Endothelial cell of umbilical vein (primary cell): Measurements from ENCODE around the gene C1orf35. TPM values are rescaled to one million over a fixed set of nuclear protein-coding genes. Genes with fewer than 3 reads are reported as not detected.

Experiments used
- BruUV-seq: library from RNA; stranded (reverse); fragments of 400-500 nt; replicated peaks from 2 replicates; lab custom pipeline; 2021; lab: Mats Ljungman, UMichigan
- CTCF ChIA-PET: fragments of 300-600, 350-600 bp; sonication (Branson Sonifier 250); formaldehyde crosslinking; loops from one replicate; lab custom pipeline; 2021; ENCODE audit warnings: antibody characterized with exemption, inconsistent platforms; lab: Charles Lee
- POLR2A ChIA-PET: fragments of 300-600, 350-600 bp; sonication (Branson Sonifier 250); formaldehyde crosslinking; loops from one replicate; lab custom pipeline; 2021; ENCODE audit warnings: antibody characterized with exemption, inconsistent platforms; lab: Charles Lee
- DNase-seq: peaks from one replicate; pipeline ENCODE4 v3.0.0-alpha.2; 2011; ENCODE audit warnings: low read depth, low spot score
- FAIRE-seq: peaks from 2 replicates; lab custom pipeline; 2011; peaks lifted over from hg19 to GRCh38; lab: Jason Lieb, UNC
- H2AFZ ChIP-seq: 2 replicates; pipeline ENCODE4 v1.6.0; 2012; ENCODE audit warnings: low read depth, low read length, control low read depth, inconsistent platforms
- H3K27ac ChIP-seq: 2 replicates; pipeline ENCODE4 v1.5.1; 2011; ENCODE audit warnings: low read depth, mild to moderate bottlenecking, control low read depth, low read length, moderate library complexity; ENCODE audit not compliant: insufficient read depth
- H3K27me3 ChIP-seq, 2 experiments: 2 replicates each; pipeline versions ENCODE4 v1.6.0 to v1.6.1; 2011; ENCODE audit warnings: low read length in 2 of 2, mixed read lengths in 1 of 2; ENCODE audit not compliant: control insufficient read depth in 2 of 2, insufficient read depth in 2 of 2
- H3K36me3 ChIP-seq, 2 experiments: 2 replicates in 1 of 2; 3 replicates in 1 of 2; pipeline ENCODE4 v1.5.1; 2011; ENCODE audit warnings: low read length in 2 of 2, mild to moderate bottlenecking in 1 of 2, moderate library complexity in 1 of 2; ENCODE audit not compliant: control insufficient read depth in 2 of 2, insufficient read depth in 2 of 2; ENCODE audit errors: extremely low read depth in 1 of 2
- H3K4me1 ChIP-seq: 3 replicates; pipeline ENCODE4 v1.5.1; 2011; ENCODE audit warnings: mild to moderate bottlenecking, low read length; ENCODE audit not compliant: control insufficient read depth, insufficient read depth; ENCODE audit errors: extremely low read depth
- H3K4me2 ChIP-seq: 2 replicates; pipeline ENCODE4 v1.6.1; 2011; ENCODE audit warnings: low read length, control low read depth, mixed read lengths; ENCODE audit not compliant: insufficient read depth
- H3K4me3 ChIP-seq, 3 experiments: fragments of 200-600 bp in 1 of 3; sonication (generic), shearing (Covaris generic) in 1 of 3; replicated peaks in 1 of 3; 2 replicates each; pipeline ENCODE4 v1.5.1; 2011 to 2016; ENCODE audit warnings: control low read depth in 3 of 3, low read length in 3 of 3, mild to moderate bottlenecking in 2 of 3, inconsistent platforms in 1 of 3, low read depth in 1 of 3, moderate library complexity in 1 of 3; ENCODE audit not compliant: insufficient read depth in 1 of 3
- H3K79me2 ChIP-seq: 2 replicates; pipeline ENCODE4 v1.6.0; 2012; ENCODE audit warnings: low read length, inconsistent platforms; ENCODE audit not compliant: control insufficient read depth, insufficient read depth
- H3K9ac ChIP-seq: replicated peaks from 2 replicates; pipeline ENCODE3; 2011; ENCODE audit warnings: low read length, control low read depth; ENCODE audit not compliant: insufficient read depth; ENCODE audit errors: extremely low read depth
- H3K9me1 ChIP-seq: replicated peaks from 3 replicates; pipeline ENCODE4 v1.6.0; 2011; ENCODE audit warnings: mild to moderate bottlenecking, low read length; ENCODE audit not compliant: control insufficient read depth, insufficient read depth; ENCODE audit errors: extremely low read depth
- H3K9me3 ChIP-seq: replicated peaks from 2 replicates; pipeline ENCODE4 v1.5.1; 2012; ENCODE audit warnings: low read length, inconsistent platforms; ENCODE audit not compliant: control insufficient read depth, insufficient read depth
- H4K20me1 ChIP-seq: replicated peaks from 2 replicates; pipeline ENCODE3; 2011; ENCODE audit warnings: mild to moderate bottlenecking, low read length; ENCODE audit not compliant: control insufficient read depth, insufficient read depth; ENCODE audit errors: extremely low read depth
- CTCF ChIP-seq, 2 donors: IDR thresholded peaks; 1 replicate in 1 of 2; 2 replicates in 1 of 2; pipeline ENCODE4 v1.5.1; 2011; ENCODE audit warnings: low read length in 2 of 2, mild to moderate bottlenecking in 2 of 2, moderate library complexity in 2 of 2, control low read depth in 1 of 2, inconsistent platforms in 1 of 2, low read depth in 1 of 2; ENCODE audit not compliant: insufficient read depth in 1 of 2; ENCODE audit errors: extremely low read depth in 1 of 2
- EZH2 ChIP-seq: IDR thresholded peaks from 2 replicates; pipeline ENCODE4 v1.6.1; 2012; ENCODE audit warnings: borderline replicate concordance, low read depth, mild to moderate bottlenecking, moderate library complexity, low read length, inconsistent platforms; ENCODE audit not compliant: severe bottlenecking
- FOS ChIP-seq: IDR thresholded peaks from 2 replicates; pipeline ENCODE4 v1.6.1; 2011; ENCODE audit warnings: mild to moderate bottlenecking, low read length, moderate library complexity, borderline replicate concordance; ENCODE audit not compliant: insufficient read depth
- GATA2 ChIP-seq: IDR thresholded peaks from 2 replicates; pipeline ENCODE4 v1.7.0; 2011; ENCODE audit warnings: low read depth, mild to moderate bottlenecking, moderate library complexity, mixed read lengths, low read length; ENCODE audit not compliant: insufficient read length, insufficient read depth
- JUN ChIP-seq: IDR thresholded peaks from 2 replicates; pipeline ENCODE4 v1.6.1; 2011; ENCODE audit warnings: borderline replicate concordance, low read depth; ENCODE audit not compliant: insufficient read length, insufficient read depth
- MAX ChIP-seq: IDR thresholded peaks from 2 replicates; pipeline ENCODE4 v1.6.1; 2011; ENCODE audit not compliant: insufficient read depth, insufficient read length
- MYC ChIP-seq: IDR thresholded peaks from one replicate; pipeline ENCODE4 v1.6.1; 2011; ENCODE audit warnings: mild to moderate bottlenecking, low read depth, low read length
- POLR2A ChIP-seq: IDR thresholded peaks from 2 replicates; pipeline ENCODE4 v1.6.1; 2012; ENCODE audit warnings: low read depth, mild to moderate bottlenecking, control low read depth, low read length
- POLR2AphosphoS5 ChIP-seq: IDR thresholded peaks from 2 replicates; pipeline ENCODE4 v1.6.1; 2012; ENCODE audit warnings: low read depth, mild to moderate bottlenecking, control low read depth, low read length, moderate library complexity; ENCODE audit not compliant: insufficient read depth
- dilution Hi-C: fragments of 300-500 bp; cut with MboI; formaldehyde crosslinking; loops from one replicate; pipeline ENCODE4 v1.15.0; 2019; ENCODE audit warnings: low sequenced_read_pairs; ENCODE audit not compliant: extremely low pct_ligation_motif_present
- intact Hi-C: fragments of 100-400 bp; cut with micrococcal nuclease; formaldehyde crosslinking; loops from one replicate; pipeline ENCODE4 v1.10.0; 2022
- polyA plus RNA-seq, 4 experiments: library from polyadenylated mRNA; depleted of rRNA in 3 of 4; stranded (reverse) in 3 of 4; unstranded in 1 of 4; fragments of >200 nt; gene quantifications; 2 replicates each; pipeline versions ENCODE4 v1.2.1 to v1.2.3, GENCODE V29; 2011 to 2012; ENCODE audit warnings: missing spikeins in 1 of 4
- total RNA-seq: library from RNA; stranded (reverse); gene quantifications from 2 replicates; pipeline ENCODE4 v1.2.3, GENCODE V29; 2021

The C1orf35 gene
- total and polyA plus RNA-seq, 2 donors (not counting 3 experiments of a cell fraction or from before 2014, with no cell fraction given) = 19.9 to 21.7 TPM

GRCh38 chr1:228091084-228091483, 12.0 kb downstream of the C1orf35 start:
- Histone ChIP-seq H3K9me1 (no peaks in the 10 kb centered on the region), H3K79me2 (peaks cover 100% of the 10 kb centered on the region), H3K27me3 (no peaks in the 10 kb centered on the region), H3K4me2 (peak overlapping the region; percentile 1), H2AFZ (no peak overlapping the region), H3K36me3 (peaks cover 0 to 13% of the 10 kb centered on the region in 2 experiments), H3K9ac (no peak overlapping the region), H3K27ac (peak overlapping the region; percentile 7), H3K4me3 (no peak overlapping the region), H4K20me1 (peaks cover 18% of the 10 kb centered on the region), H3K9me3 (peaks cover 4% of the 10 kb centered on the region), H3K4me1 (peaks cover 59% of the 10 kb centered on the region)
- DNase-seq = no peak
- TF ChIP-seq FOS = no peak
- no peak for TF ChIP-seq EZH2
- no peak for TF ChIP-seq POLR2A
- no peak for TF ChIP-seq CTCF (IDR thresholded peaks at IDR 0.05; ENCODE audit: extremely low read depth in 1 of 2, insufficient read depth in 1 of 2, low read depth in 1 of 2, low read length in 2 of 2)
- TF ChIP-seq POLR2AphosphoS5 = no peak
- no peak for TF ChIP-seq JUN
- no peak for TF ChIP-seq MAX
- TF ChIP-seq MYC = no peak
- TF ChIP-seq GATA2 = no peak
- intact Hi-C loops (no loop called here), dilution Hi-C loops (no loop called here)
- no peak for FAIRE-seq
- POLR2A ChIA-PET = no interaction called here
- BruUV-seq = no TSS peak
- CTCF ChIA-PET = interaction anchor here (0.9 to 2.5 kb wide), 3 partner anchors 9 to 91 kb away, joined by 4 to 8 read pairs (median 4); no protein-coding TSS in a partner anchor
